ENCODE results near the gene CUBN. TPM values are rescaled to one million over a fixed set of nuclear protein-coding genes. Genes with fewer than 3 reads are reported as not detected.

The CUBN gene
- total RNA-seq, 4 donors from 2014 or later, result 0.37 to 1.5 (median 1.1) TPM

DNA sequence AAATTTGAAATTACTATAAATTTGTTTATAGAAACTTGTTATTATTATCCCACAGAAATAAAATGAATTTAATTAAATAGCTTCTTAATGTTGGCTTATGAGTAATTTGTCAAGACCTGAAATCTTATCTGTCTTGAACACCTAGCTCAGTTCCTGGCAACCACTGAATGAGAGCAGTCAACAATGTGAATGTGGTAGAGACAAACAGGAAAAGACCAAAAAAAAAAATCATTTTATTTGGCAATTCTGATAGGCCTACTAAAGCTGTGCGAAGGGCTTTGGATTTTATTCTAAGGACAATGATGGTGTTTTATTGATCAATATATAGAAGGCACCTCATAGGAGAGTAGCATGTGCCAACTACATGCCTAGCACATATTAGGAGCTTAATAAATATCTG lies 184.6 kb downstream of the CUBN start:
- in situ Hi-C loops (cut with MboI; ENCODE audit: low pct_ligation_motif_present in 1 of 4, low pct_unique_long_range_greater_than_20kb in 1 of 4, low sequenced_read_pairs in 3 of 4), result no loop called here
- Histone ChIP-seq H3K36me3 (no peaks in the 10 kb centered on the region), H3K4me3 (no peak overlapping the region), H3K4me1 (peaks cover 0 to 7% (median 0%) of the 10 kb centered on the region in 4 donors), H3K27me3 (no peaks in the 10 kb centered on the region), H3K9me3 (no peaks in the 10 kb centered on the region), H3K27ac (peak overlapping the region; percentile 6 to 36 (median 19))
- WGBS, 2 donors (ENCODE audit: low coverage in 1 of 2), result 92 to 100% methylated on average over 1 of the region's 1 CpG
- TF ChIP-seq POLR2AphosphoS5 (IDR thresholded peaks at IDR 0.05), result no peak
- DNase-seq, result no peak
- intact Hi-C loops (cut with DNase I; ENCODE audit: low total_unique reads), result no loop called here

DNA sequence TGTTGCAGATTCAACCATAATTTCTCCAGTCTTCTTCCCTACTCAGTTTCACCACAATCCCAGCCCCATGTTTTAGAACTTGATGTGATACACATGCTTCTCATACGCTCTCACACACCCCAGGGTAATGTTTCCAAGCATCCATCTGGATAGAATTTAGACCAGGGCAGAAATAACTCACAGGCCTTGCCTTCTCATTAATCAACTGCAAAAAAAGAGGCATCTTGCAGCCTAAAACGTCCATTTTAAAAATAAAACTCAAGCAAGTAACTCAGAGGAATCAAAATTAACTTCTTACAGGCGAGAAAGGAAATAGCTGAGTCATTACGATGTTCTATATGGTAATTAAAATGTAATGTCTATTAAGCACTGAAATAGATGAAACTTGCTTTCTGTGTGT lies 185.2 kb downstream of the CUBN start:
- in situ Hi-C loops (cut with MboI; ENCODE audit: low pct_ligation_motif_present in 1 of 4, low pct_unique_long_range_greater_than_20kb in 1 of 4, low sequenced_read_pairs in 3 of 4) (no loop called here), intact Hi-C loops (cut with DNase I; ENCODE audit: low total_unique reads) (no loop called here)
- H3K4me1 ChIP-seq, result peaks cover 0 to 7% (median 0%) of the 10 kb centered on the region in 4 donors
- no peak overlapping the region for H3K4me3 ChIP-seq
- no peak for TF ChIP-seq EP300 (IDR thresholded peaks at IDR 0.05; ENCODE audit: low read depth)
- TF ChIP-seq POLR2A (IDR thresholded peaks at IDR 0.05), result no peak
- TF ChIP-seq, protein P1, sequence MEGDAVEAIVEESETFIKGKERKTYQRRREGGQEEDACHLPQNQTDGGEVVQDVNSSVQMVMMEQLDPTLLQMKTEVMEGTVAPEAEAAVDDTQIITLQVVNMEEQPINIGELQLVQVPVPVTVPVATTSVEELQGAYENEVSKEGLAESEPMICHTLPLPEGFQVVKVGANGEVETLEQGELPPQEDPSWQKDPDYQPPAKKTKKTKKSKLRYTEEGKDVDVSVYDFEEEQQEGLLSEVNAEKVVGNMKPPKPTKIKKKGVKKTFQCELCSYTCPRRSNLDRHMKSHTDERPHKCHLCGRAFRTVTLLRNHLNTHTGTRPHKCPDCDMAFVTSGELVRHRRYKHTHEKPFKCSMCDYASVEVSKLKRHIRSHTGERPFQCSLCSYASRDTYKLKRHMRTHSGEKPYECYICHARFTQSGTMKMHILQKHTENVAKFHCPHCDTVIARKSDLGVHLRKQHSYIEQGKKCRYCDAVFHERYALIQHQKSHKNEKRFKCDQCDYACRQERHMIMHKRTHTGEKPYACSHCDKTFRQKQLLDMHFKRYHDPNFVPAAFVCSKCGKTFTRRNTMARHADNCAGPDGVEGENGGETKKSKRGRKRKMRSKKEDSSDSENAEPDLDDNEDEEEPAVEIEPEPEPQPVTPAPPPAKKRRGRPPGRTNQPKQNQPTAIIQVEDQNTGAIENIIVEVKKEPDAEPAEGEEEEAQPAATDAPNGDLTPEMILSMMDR (IDR thresholded peaks at IDR 0.05), result no peak
- peak in 1 of 3 donors; percentile 9 for TF ChIP-seq POLR2AphosphoS5 (IDR thresholded peaks at IDR 0.05)
- WGBS, 2 donors (ENCODE audit: low coverage in 1 of 2), result 62 to 66% methylated on average over 4 of the region's 4 CpGs
- H3K27ac ChIP-seq, result peak overlapping the region; percentile 6 to 36 (median 19)
- H3K9me3 ChIP-seq, result no peaks in the 10 kb centered on the region
- no peak for DNase-seq
- no peaks in the 10 kb centered on the region for H3K27me3 ChIP-seq
- H3K36me3 ChIP-seq, result no peaks in the 10 kb centered on the region

DNA sequence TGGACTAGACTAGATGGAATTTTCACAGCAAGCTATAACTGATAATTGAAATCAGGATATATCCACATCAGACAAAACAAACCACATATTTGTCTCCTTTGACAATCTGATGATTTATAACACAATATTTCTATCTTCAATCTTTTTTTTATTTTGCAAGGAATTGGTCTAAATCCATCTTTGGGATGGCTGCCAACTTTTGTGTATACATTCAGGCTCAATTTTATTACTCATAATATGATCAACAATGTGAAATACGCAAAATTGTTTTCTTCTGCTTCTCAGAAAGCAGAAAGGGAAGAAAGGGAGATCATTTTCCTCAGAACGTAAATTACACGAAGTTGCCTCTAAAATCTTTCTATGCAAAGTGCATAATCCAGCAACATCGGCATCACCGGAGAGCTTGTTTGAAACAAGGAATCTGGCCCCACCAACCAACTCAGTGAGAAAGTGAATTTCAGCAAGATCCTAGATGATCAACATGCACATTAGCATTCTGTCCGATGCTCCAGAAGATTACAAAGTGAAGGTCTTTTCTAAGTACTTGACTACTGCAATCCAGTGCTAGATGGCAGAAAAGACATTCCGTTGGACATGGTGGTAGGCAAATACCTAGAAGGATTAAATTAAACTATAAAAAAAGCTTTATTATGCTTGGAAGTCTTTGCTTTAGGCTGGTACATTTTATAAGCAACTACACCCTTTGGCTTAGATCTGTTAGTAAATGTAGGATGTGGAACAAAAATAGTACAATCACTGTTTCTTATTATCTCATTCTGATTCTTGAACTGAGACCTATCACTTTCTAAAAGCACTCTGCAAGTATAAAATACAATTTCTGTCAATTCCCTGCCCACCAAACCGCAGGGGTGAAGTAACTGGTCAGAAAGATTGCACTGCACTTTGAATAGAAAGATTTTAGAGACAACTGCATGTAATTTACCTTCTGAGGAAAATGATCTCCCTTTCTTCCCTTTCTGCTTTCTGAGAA lies 186.0 kb downstream of the CUBN start:
- intact Hi-C loops (cut with DNase I; ENCODE audit: low total_unique reads), result no loop called here
- 75 to 90% methylated on average over 7 to 8 of the region's 8 CpGs for WGBS, 2 donors (ENCODE audit: low coverage in 1 of 2)
- Histone ChIP-seq H3K9me3 (no peaks in the 10 kb centered on the region), H3K36me3 (no peaks in the 10 kb centered on the region), H3K4me1 (peaks cover 0 to 7% (median 0%) of the 10 kb centered on the region in 4 donors), H3K27ac (peak overlapping the region in 2 of 4 donors; percentile 6 to 36), H3K4me3 (no peak overlapping the region), H3K27me3 (no peaks in the 10 kb centered on the region)
- TF ChIP-seq, protein P1 (IDR thresholded peaks at IDR 0.05), result no peak
- no peak for TF ChIP-seq POLR2AphosphoS5 (IDR thresholded peaks at IDR 0.05)
- TF ChIP-seq EP300 (IDR thresholded peaks at IDR 0.05; ENCODE audit: low read depth), result no peak
- TF ChIP-seq POLR2A (IDR thresholded peaks at IDR 0.05), result no peak
- in situ Hi-C loops (cut with MboI; ENCODE audit: low pct_ligation_motif_present in 1 of 4, low pct_unique_long_range_greater_than_20kb in 1 of 4, low sequenced_read_pairs in 3 of 4), result no loop called here
- no peak for DNase-seq

DNA sequence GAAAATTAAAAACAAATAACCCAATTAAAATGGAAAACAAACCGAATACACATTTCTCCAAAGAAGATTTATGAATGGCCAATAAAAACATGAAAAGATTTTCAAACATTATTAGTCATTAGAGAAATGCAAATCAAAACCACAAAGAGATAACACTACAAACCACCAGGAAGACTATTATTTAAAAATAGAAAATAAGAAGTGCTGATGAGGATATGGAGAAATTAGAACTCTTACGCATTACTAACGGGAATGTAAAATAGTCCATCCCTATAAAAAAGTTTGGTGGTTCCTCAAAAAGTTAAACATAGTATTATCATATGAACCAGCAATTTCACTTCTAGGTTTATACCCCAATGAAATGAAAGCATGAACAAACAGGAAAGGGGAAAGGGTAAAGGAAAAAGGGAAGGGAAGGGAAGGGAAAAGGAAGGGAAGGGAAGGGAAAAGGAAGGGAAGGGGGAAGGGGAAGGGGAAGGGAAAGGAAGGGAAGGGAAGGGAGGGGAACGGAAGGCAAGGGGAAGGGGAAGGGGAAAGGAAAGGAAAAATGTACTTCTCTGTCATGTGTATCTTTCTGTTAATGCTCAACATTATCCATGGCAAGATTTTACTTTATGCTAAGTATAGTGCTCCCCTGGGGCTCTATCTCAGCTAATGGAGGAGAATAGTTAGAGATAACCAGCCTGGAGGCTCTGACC lies 187.1 kb downstream of the CUBN start:
- Histone ChIP-seq H3K27me3 (no peaks in the 10 kb centered on the region), H3K36me3 (no peaks in the 10 kb centered on the region), H3K4me1 (peaks cover 0 to 7% (median 0%) of the 10 kb centered on the region in 4 donors), H3K4me3 (no peak overlapping the region), H3K27ac (no peak overlapping the region), H3K9me3 (no peaks in the 10 kb centered on the region)
- intact Hi-C loops (cut with DNase I; ENCODE audit: low total_unique reads), result no loop called here
- in situ Hi-C loops (cut with MboI; ENCODE audit: low pct_ligation_motif_present in 1 of 4, low pct_unique_long_range_greater_than_20kb in 1 of 4, low sequenced_read_pairs in 3 of 4), result no loop called here
- TF ChIP-seq EP300 (IDR thresholded peaks at IDR 0.05; ENCODE audit: low read depth) (no peak), POLR2A (IDR thresholded peaks at IDR 0.05) (no peak), POLR2AphosphoS5 (IDR thresholded peaks at IDR 0.05) (no peak)
- TF ChIP-seq, protein P1 (IDR thresholded peaks at IDR 0.05), result no peak
- no peak for DNase-seq
- 62 to 74% methylated on average over 3 to 4 of the region's 4 CpGs for WGBS, 2 donors (ENCODE audit: low coverage in 1 of 2)

All from transverse colon (tissue), 4 donors.